Measurements from ENCODE around the gene S100A14. TPM values are rescaled to one million over a fixed set of nuclear protein-coding genes. Genes with fewer than 3 reads are reported as not detected.

The S100A14 gene
- total and polyA plus RNA-seq, 2 of the 13 experiments (the other 11 are each of a cell fraction or from before 2014, with no cell fraction given): 1.4 to 7.7 TPM

DNA sequence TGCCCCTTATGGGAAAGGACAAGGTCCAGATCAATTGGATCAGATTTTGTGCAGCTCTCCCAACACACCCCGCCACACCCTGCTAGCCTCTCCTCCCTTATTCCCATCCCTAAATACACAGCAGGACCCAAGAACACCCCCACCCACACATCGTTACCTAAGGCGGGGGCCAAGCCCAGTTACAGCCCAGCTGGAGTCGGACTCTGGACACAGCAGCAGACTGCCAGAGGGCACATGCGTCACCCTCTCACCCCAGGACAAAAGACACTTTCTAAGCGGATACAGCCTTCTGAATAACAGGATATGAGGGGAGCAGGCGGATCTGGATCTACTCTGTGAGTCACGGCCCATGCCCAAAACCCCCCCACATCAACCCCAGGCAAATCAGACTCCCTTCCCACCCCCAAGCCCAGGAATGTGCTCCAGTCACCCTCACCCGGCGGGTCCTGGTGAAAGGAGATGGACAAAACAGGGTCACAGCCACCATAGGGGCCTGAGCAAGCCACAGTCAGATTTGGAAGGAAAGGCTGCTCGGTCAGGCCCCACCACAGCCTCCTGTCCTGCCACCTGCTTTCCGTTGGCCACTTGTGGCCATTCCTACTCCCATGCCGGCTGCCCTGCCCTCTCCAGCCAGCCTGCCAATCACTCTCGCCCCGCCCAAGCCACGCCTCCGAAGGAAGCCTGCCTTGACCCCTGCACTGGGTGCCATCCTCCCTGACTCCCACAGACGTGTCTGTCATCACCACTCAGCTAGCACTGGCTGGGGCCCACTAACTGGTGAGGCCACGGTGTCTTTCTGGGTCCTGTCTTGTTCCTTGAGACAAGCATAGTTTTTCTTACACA, 7.2 kb downstream of the S100A14 start (continued):
- TF ChIP-seq, protein P1, sequence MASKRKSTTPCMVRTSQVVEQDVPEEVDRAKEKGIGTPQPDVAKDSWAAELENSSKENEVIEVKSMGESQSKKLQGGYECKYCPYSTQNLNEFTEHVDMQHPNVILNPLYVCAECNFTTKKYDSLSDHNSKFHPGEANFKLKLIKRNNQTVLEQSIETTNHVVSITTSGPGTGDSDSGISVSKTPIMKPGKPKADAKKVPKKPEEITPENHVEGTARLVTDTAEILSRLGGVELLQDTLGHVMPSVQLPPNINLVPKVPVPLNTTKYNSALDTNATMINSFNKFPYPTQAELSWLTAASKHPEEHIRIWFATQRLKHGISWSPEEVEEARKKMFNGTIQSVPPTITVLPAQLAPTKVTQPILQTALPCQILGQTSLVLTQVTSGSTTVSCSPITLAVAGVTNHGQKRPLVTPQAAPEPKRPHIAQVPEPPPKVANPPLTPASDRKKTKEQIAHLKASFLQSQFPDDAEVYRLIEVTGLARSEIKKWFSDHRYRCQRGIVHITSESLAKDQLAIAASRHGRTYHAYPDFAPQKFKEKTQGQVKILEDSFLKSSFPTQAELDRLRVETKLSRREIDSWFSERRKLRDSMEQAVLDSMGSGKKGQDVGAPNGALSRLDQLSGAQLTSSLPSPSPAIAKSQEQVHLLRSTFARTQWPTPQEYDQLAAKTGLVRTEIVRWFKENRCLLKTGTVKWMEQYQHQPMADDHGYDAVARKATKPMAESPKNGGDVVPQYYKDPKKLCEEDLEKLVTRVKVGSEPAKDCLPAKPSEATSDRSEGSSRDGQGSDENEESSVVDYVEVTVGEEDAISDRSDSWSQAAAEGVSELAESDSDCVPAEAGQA (IDR thresholded peaks at IDR 0.05; ENCODE audit: low read depth): no peak
- TF ChIP-seq, protein P1 (CRISPR knock-in tag; IDR thresholded peaks at IDR 0.05; ENCODE audit: borderline replicate concordance): no peak
- TF ChIP-seq LCORL (IDR thresholded peaks at IDR 0.05) (peak; percentile 41), LCORL (CRISPR knock-in tag; IDR thresholded peaks at IDR 0.05) (peak; percentile 93), ZNF839 (CRISPR knock-in tag; IDR thresholded peaks at IDR 0.05; ENCODE audit: borderline replicate concordance) (no peak), ZNF629 (CRISPR knock-in tag; conservative IDR thresholded peaks at IDR 0.05) (no peak), CENPX (CRISPR knock-in tag; IDR thresholded peaks at IDR 0.05) (no peak)
- TF ChIP-seq, protein P2, sequence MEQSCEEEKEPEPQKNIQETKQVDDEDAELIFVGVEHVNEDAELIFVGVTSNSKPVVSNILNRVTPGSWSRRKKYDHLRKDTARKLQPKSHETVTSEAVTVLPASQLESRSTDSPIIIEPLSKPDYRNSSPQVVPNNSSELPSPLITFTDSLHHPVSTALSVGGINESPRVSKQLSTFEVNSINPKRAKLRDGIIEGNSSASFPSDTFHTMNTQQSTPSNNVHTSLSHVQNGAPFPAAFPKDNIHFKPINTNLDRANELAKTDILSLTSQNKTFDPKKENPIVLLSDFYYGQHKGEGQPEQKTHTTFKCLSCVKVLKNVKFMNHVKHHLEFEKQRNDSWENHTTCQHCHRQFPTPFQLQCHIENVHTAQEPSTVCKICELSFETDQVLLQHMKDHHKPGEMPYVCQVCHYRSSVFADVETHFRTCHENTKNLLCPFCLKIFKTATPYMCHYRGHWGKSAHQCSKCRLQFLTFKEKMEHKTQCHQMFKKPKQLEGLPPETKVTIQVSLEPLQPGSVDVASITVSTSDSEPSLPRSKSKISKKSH (CRISPR knock-in tag; IDR thresholded peaks at IDR 0.05; ENCODE audit: borderline replicate concordance): 0 out of 2 replicates have a peak, but pooled peaks have one; percentile 8
- TF ChIP-seq, protein P3, sequence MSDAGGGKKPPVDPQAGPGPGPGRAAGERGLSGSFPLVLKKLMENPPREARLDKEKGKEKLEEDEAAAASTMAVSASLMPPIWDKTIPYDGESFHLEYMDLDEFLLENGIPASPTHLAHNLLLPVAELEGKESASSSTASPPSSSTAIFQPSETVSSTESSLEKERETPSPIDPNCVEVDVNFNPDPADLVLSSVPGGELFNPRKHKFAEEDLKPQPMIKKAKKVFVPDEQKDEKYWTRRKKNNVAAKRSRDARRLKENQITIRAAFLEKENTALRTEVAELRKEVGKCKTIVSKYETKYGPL (CRISPR knock-in tag; IDR thresholded peaks at IDR 0.05): no peak
- TF ChIP-seq, protein P4, sequence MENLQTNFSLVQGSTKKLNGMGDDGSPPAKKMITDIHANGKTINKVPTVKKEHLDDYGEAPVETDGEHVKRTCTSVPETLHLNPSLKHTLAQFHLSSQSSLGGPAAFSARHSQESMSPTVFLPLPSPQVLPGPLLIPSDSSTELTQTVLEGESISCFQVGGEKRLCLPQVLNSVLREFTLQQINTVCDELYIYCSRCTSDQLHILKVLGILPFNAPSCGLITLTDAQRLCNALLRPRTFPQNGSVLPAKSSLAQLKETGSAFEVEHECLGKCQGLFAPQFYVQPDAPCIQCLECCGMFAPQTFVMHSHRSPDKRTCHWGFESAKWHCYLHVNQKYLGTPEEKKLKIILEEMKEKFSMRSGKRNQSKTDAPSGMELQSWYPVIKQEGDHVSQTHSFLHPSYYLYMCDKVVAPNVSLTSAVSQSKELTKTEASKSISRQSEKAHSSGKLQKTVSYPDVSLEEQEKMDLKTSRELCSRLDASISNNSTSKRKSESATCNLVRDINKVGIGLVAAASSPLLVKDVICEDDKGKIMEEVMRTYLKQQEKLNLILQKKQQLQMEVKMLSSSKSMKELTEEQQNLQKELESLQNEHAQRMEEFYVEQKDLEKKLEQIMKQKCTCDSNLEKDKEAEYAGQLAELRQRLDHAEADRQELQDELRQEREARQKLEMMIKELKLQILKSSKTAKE (CRISPR knock-in tag; IDR thresholded peaks at IDR 0.05; ENCODE audit: borderline replicate concordance): peak; percentile 49; the same call in 1 of the 2 replicates
- TF ChIP-seq, protein P5, sequence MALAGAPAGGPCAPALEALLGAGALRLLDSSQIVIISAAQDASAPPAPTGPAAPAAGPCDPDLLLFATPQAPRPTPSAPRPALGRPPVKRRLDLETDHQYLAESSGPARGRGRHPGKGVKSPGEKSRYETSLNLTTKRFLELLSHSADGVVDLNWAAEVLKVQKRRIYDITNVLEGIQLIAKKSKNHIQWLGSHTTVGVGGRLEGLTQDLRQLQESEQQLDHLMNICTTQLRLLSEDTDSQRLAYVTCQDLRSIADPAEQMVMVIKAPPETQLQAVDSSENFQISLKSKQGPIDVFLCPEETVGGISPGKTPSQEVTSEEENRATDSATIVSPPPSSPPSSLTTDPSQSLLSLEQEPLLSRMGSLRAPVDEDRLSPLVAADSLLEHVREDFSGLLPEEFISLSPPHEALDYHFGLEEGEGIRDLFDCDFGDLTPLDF (CRISPR knock-in tag; IDR thresholded peaks at IDR 0.05): no peak

Measured in HepG2 (cell line).